Measurements from ENCODE around the gene PRR5.
"Not testable (repeated sequence)": the region's sequence is repeated elsewhere in the genome, so short reads cannot be mapped to it uniquely, and the experiment has no call there.

The PRR5 gene
- total RNA-seq = 1.1 to 21.8 (median 6.2) reads per million in 18 experiments

GRCh38 chr22:44701824-44702478 is at the start of gene PRR5:
TSS of gene PRR5 (plus strand) at chr22:44702204. CDS start at chr22:44702475, 271 bp downstream.
- peak; percentile 54 to 79 for DNase-seq

- not testable (repeated sequence) for DNase-seq
Observed at GRCh38 chr22:44652866-44653265, 49.1 kb upstream of the PRR5 start.

GRCh38 chr22:44658311-44658953 is 43.6 kb upstream of the PRR5 start:
- no peak for DNase-seq

- no peak for DNase-seq
Observed at GRCh38 chr22:44659140-44659539, 42.9 kb upstream of the PRR5 start.

GRCh38 chr22:44660051-44660830 is 41.8 kb upstream of the PRR5 start:
- DNase-seq = no peak

- DNase-seq = no peak
Observed at GRCh38 chr22:44661070-44661469, 40.9 kb upstream of the PRR5 start.

- DNase-seq = no peak
Observed at GRCh38 chr22:44661659-44662569, 40.1 kb upstream of the PRR5 start.

GRCh38 chr22:44663256-44663999 is 38.6 kb upstream of the PRR5 start:
- no peak for DNase-seq

- peak; percentile 62 to 73 for DNase-seq
Observed at GRCh38 chr22:44664149-44664548, 37.9 kb upstream of the PRR5 start.

- DNase-seq = peak; percentile 74 to 79
Observed at GRCh38 chr22:44665115-44665514, 36.9 kb upstream of the PRR5 start.

- no peak for DNase-seq
Observed at GRCh38 chr22:44666207-44666585, 35.8 kb upstream of the PRR5 start.

GRCh38 chr22:44667276-44667675 is 34.7 kb upstream of the PRR5 start:
- DNase-seq = no peak

- no peak for DNase-seq
Observed at GRCh38 chr22:44667829-44668189, 34.2 kb upstream of the PRR5 start.

- no peak for DNase-seq
Observed at GRCh38 chr22:44668190-44668885, 33.7 kb upstream of the PRR5 start.

GRCh38 chr22:44668886-44669521 is 33.0 kb upstream of the PRR5 start:
- no peak for DNase-seq

- DNase-seq = peak; percentile 70 to 86
Observed at GRCh38 chr22:44669561-44669976, 32.4 kb upstream of the PRR5 start.

GRCh38 chr22:44670220-44670988 is 31.6 kb upstream of the PRR5 start:
- DNase-seq = peak; percentile 15 to 18

- DNase-seq = peak; percentile 91 to 92
Observed at GRCh38 chr22:44671742-44672141, 30.3 kb upstream of the PRR5 start.

GRCh38 chr22:44672632-44673031 is 29.4 kb upstream of the PRR5 start:
- no peak for DNase-seq

GRCh38 chr22:44673406-44673805 is 28.6 kb upstream of the PRR5 start:
- DNase-seq = no peak

Data from inflammatory macrophage (primary cell).